Measurements from ENCODE around the gene SCYGR5.
A peak's percentile ranks its signal among the peaks of the same experiment; 100 is the strongest.

Gene SCYGR5

GRCh38 chr2:227661025-227661649, 5.5 kb upstream of the SCYGR5 start:
- peak overlapping the region; percentile 24 for H3K4me2 ChIP-seq (ENCODE audit: insufficient read depth, low read length, poor library complexity, severe bottlenecking)
- no peak overlapping the region for H3K4ac ChIP-seq (ENCODE audit: low read length)
- H3K18ac ChIP-seq (ENCODE audit: low read length) = peak overlapping the region; percentile 52
- H3K27ac ChIP-seq (replicated peaks; ENCODE audit: low read length) = no peak overlapping the region
- no peaks in the 10 kb centered on the region for H3K36me3 ChIP-seq (replicated peaks in 1 of 2; ENCODE audit: control insufficient read depth in 2 of 2, insufficient read depth in 2 of 2, low read length in 2 of 2)
- H3K9ac ChIP-seq (ENCODE audit: low read depth, low read length, poor library complexity) = no peak overlapping the region
- no CpG with 5 or more reads among the region's 7 CpGs for WGBS, 2 donors (ENCODE audit: extremely low coverage in 2 of 2, insufficient read length in 2 of 2, insufficient replicate concordance in 1 of 2)
- H3K27me3 ChIP-seq (ENCODE audit: control insufficient read depth in 3 of 3, insufficient read depth in 3 of 3, low read depth in 1 of 3, low read length in 3 of 3) = no peaks in the 10 kb centered on the region
- no peak overlapping the region for H2AK5ac ChIP-seq (ENCODE audit: low read depth, low read length)
- H3K4me1 ChIP-seq (ENCODE audit: control insufficient read depth in 2 of 2, insufficient read depth in 1 of 2, low read depth in 1 of 2, low read length in 2 of 2) = peaks cover 5 to 6% of the 10 kb centered on the region in 2 donors
- H2BK15ac ChIP-seq (ENCODE audit: low read length) = no peak overlapping the region
- H3K23ac ChIP-seq (ENCODE audit: low read depth, low read length, poor library complexity) = no peak overlapping the region
- no peak overlapping the region for H4K91ac ChIP-seq (ENCODE audit: low read depth, low read length, poor library complexity)
- no peak overlapping the region for H2BK5ac ChIP-seq (ENCODE audit: low read length)
- H2BK12ac ChIP-seq (ENCODE audit: low read length) = no peak overlapping the region
- H3K79me1 ChIP-seq (ENCODE audit: low read depth, low read length) = no peaks in the 10 kb centered on the region
- no peak overlapping the region for H2BK120ac ChIP-seq (ENCODE audit: low read depth, low read length)
- no peaks in the 10 kb centered on the region for H3K9me3 ChIP-seq (replicated peaks in 1 of 2; ENCODE audit: control insufficient read depth in 2 of 2, insufficient read depth in 1 of 2, low read depth in 1 of 2, low read length in 2 of 2)
- H3K14ac ChIP-seq (ENCODE audit: low read length) = no peak overlapping the region
- no peak overlapping the region for H3K4me3 ChIP-seq (ENCODE audit: low read length in 2 of 2)
- peak overlapping the region; percentile 72 for H2AFZ ChIP-seq (ENCODE audit: low read length)
- H4K8ac ChIP-seq (ENCODE audit: low read depth, low read length) = no peak overlapping the region
- DNase-seq (ENCODE audit: low spot score) = peak; percentile 15

GRCh38 chr2:227661827-227662226, 4.8 kb upstream of the SCYGR5 start:
- WGBS, 2 donors (ENCODE audit: extremely low coverage in 2 of 2, insufficient read length in 2 of 2, insufficient replicate concordance in 1 of 2) = no CpG with 5 or more reads among the region's 3 CpGs
- H4K91ac ChIP-seq (ENCODE audit: low read depth, low read length, poor library complexity) = no peak overlapping the region
- DNase-seq (ENCODE audit: low spot score) = no peak
- peaks cover 5 to 6% of the 10 kb centered on the region in 2 donors for H3K4me1 ChIP-seq (ENCODE audit: control insufficient read depth in 2 of 2, insufficient read depth in 1 of 2, low read depth in 1 of 2, low read length in 2 of 2)
- H2BK15ac ChIP-seq (ENCODE audit: low read length) = no peak overlapping the region
- H3K9ac ChIP-seq (ENCODE audit: low read depth, low read length, poor library complexity) = no peak overlapping the region
- H2AFZ ChIP-seq (ENCODE audit: low read length) = no peak overlapping the region
- H3K4ac ChIP-seq (ENCODE audit: low read length) = no peak overlapping the region
- no peaks in the 10 kb centered on the region for H3K9me3 ChIP-seq (replicated peaks in 1 of 2; ENCODE audit: control insufficient read depth in 2 of 2, insufficient read depth in 1 of 2, low read depth in 1 of 2, low read length in 2 of 2)
- no peak overlapping the region for H2BK120ac ChIP-seq (ENCODE audit: low read depth, low read length)
- no peaks in the 10 kb centered on the region for H3K79me1 ChIP-seq (ENCODE audit: low read depth, low read length)
- no peak overlapping the region for H3K18ac ChIP-seq (ENCODE audit: low read length)
- no peak overlapping the region for H2BK5ac ChIP-seq (ENCODE audit: low read length)
- H3K23ac ChIP-seq (ENCODE audit: low read depth, low read length, poor library complexity) = no peak overlapping the region
- H2AK5ac ChIP-seq (ENCODE audit: low read depth, low read length) = no peak overlapping the region
- H3K4me3 ChIP-seq (ENCODE audit: low read length in 2 of 2) = no peak overlapping the region
- H4K8ac ChIP-seq (ENCODE audit: low read depth, low read length) = no peak overlapping the region
- no peak overlapping the region for H3K27ac ChIP-seq (replicated peaks; ENCODE audit: low read length)
- H3K36me3 ChIP-seq (replicated peaks in 1 of 2; ENCODE audit: control insufficient read depth in 2 of 2, insufficient read depth in 2 of 2, low read length in 2 of 2) = no peaks in the 10 kb centered on the region
- no peak overlapping the region for H3K4me2 ChIP-seq (ENCODE audit: insufficient read depth, low read length, poor library complexity, severe bottlenecking)
- no peaks in the 10 kb centered on the region for H3K27me3 ChIP-seq (ENCODE audit: control insufficient read depth in 3 of 3, insufficient read depth in 3 of 3, low read depth in 1 of 3, low read length in 3 of 3)
- no peak overlapping the region for H2BK12ac ChIP-seq (ENCODE audit: low read length)
- H3K14ac ChIP-seq (ENCODE audit: low read length) = no peak overlapping the region

- H2AFZ ChIP-seq (ENCODE audit: low read length) = no peak overlapping the region
- H3K18ac ChIP-seq (ENCODE audit: low read length) = no peak overlapping the region
- H3K4me1 ChIP-seq (ENCODE audit: control insufficient read depth in 2 of 2, insufficient read depth in 1 of 2, low read depth in 1 of 2, low read length in 2 of 2) = peaks cover 5 to 6% of the 10 kb centered on the region in 2 donors
- H4K8ac ChIP-seq (ENCODE audit: low read depth, low read length) = no peak overlapping the region
- H3K36me3 ChIP-seq (replicated peaks in 1 of 2; ENCODE audit: control insufficient read depth in 2 of 2, insufficient read depth in 2 of 2, low read length in 2 of 2) = no peaks in the 10 kb centered on the region
- H3K27me3 ChIP-seq (ENCODE audit: control insufficient read depth in 3 of 3, insufficient read depth in 3 of 3, low read depth in 1 of 3, low read length in 3 of 3) = no peaks in the 10 kb centered on the region
- H3K4me3 ChIP-seq (ENCODE audit: low read length in 2 of 2) = no peak overlapping the region
- no peak overlapping the region for H3K14ac ChIP-seq (ENCODE audit: low read length)
- no CpG with 5 or more reads among the region's 6 CpGs for WGBS, 2 donors (ENCODE audit: extremely low coverage in 2 of 2, insufficient read length in 2 of 2, insufficient replicate concordance in 1 of 2)
- H3K27ac ChIP-seq (replicated peaks; ENCODE audit: low read length) = no peak overlapping the region
- H3K23ac ChIP-seq (ENCODE audit: low read depth, low read length, poor library complexity) = no peak overlapping the region
- no peak overlapping the region for H3K4me2 ChIP-seq (ENCODE audit: insufficient read depth, low read length, poor library complexity, severe bottlenecking)
- H2BK12ac ChIP-seq (ENCODE audit: low read length) = no peak overlapping the region
- no peaks in the 10 kb centered on the region for H3K79me1 ChIP-seq (ENCODE audit: low read depth, low read length)
- H4K91ac ChIP-seq (ENCODE audit: low read depth, low read length, poor library complexity) = no peak overlapping the region
- H2BK15ac ChIP-seq (ENCODE audit: low read length) = no peak overlapping the region
- no peak overlapping the region for H2BK5ac ChIP-seq (ENCODE audit: low read length)
- no peak overlapping the region for H3K4ac ChIP-seq (ENCODE audit: low read length)
- DNase-seq (ENCODE audit: low spot score) = no peak
- no peak overlapping the region for H2AK5ac ChIP-seq (ENCODE audit: low read depth, low read length)
- H3K9ac ChIP-seq (ENCODE audit: low read depth, low read length, poor library complexity) = no peak overlapping the region
- no peak overlapping the region for H2BK120ac ChIP-seq (ENCODE audit: low read depth, low read length)
- no peaks in the 10 kb centered on the region for H3K9me3 ChIP-seq (replicated peaks in 1 of 2; ENCODE audit: control insufficient read depth in 2 of 2, insufficient read depth in 1 of 2, low read depth in 1 of 2, low read length in 2 of 2)
Observed at GRCh38 chr2:227665189-227665940, 1.2 kb upstream of the SCYGR5 start.

GRCh38 chr2:227671170-227671905, 4.7 kb downstream of the SCYGR5 start:
- Histone ChIP-seq H3K79me1 (ENCODE audit: low read depth, low read length) (no peaks in the 10 kb centered on the region), H3K23ac (ENCODE audit: low read depth, low read length, poor library complexity) (no peak overlapping the region), H4K8ac (ENCODE audit: low read depth, low read length) (no peak overlapping the region), H2AK5ac (ENCODE audit: low read depth, low read length) (no peak overlapping the region), H3K4ac (ENCODE audit: low read length) (no peak overlapping the region), H2BK5ac (ENCODE audit: low read length) (no peak overlapping the region), H3K14ac (ENCODE audit: low read length) (no peak overlapping the region), H2BK120ac (ENCODE audit: low read depth, low read length) (no peak overlapping the region), H2AFZ (ENCODE audit: low read length) (no peak overlapping the region), H2BK15ac (ENCODE audit: low read length) (no peak overlapping the region), H3K9ac (ENCODE audit: low read depth, low read length, poor library complexity) (no peak overlapping the region), H3K9me3 (replicated peaks in 1 of 2; ENCODE audit: control insufficient read depth in 2 of 2, insufficient read depth in 1 of 2, low read depth in 1 of 2, low read length in 2 of 2) (no peaks in the 10 kb centered on the region), H3K27ac (replicated peaks; ENCODE audit: low read length) (no peak overlapping the region), H2BK12ac (ENCODE audit: low read length) (no peak overlapping the region), H3K36me3 (replicated peaks in 1 of 2; ENCODE audit: control insufficient read depth in 2 of 2, insufficient read depth in 2 of 2, low read length in 2 of 2) (no peaks in the 10 kb centered on the region), H4K91ac (ENCODE audit: low read depth, low read length, poor library complexity) (no peak overlapping the region), H3K4me3 (ENCODE audit: low read length in 2 of 2) (no peak overlapping the region), H3K18ac (ENCODE audit: low read length) (no peak overlapping the region), H3K4me1 (ENCODE audit: control insufficient read depth in 2 of 2, insufficient read depth in 1 of 2, low read depth in 1 of 2, low read length in 2 of 2) (no peaks in the 10 kb centered on the region), H3K4me2 (ENCODE audit: insufficient read depth, low read length, poor library complexity, severe bottlenecking) (no peak overlapping the region), H3K27me3 (ENCODE audit: control insufficient read depth in 3 of 3, insufficient read depth in 3 of 3, low read depth in 1 of 3, low read length in 3 of 3) (no peaks in the 10 kb centered on the region)
- no peak for DNase-seq (ENCODE audit: low spot score)
- no CpG with 5 or more reads among the region's 3 CpGs for WGBS, 2 donors (ENCODE audit: extremely low coverage in 2 of 2, insufficient read length in 2 of 2, insufficient replicate concordance in 1 of 2)
